Ovary (tissue), 9 donors: ENCODE measurements around the gene BCAS4. TPM values are rescaled to one million over a fixed set of nuclear protein-coding genes. Genes with fewer than 3 reads are reported as not detected.

Source experiments
- DNase-seq, 5 donors: peaks; one replicate each; pipeline ENCODE4 v3.0.0-alpha.2; 2019 to 2020
- H3K27ac ChIP-seq, 2 donors: fragments of 200-600 bp; one replicate each; pipeline versions ENCODE4 v1.5.1 to v1.8.0; 2019 to 2022
- H3K27me3 ChIP-seq: fragments of 200-600 bp; one replicate; pipeline ENCODE4 v1.8.0; 2022
- H3K36me3 ChIP-seq: fragments of 200-600 bp; sonication (generic); one replicate; pipeline ENCODE4 v1.5.1; 2019
- H3K4me1 ChIP-seq: one replicate; pipeline ENCODE4 v1.8.1; 2013; ENCODE audit warnings: mild to moderate bottlenecking, moderate library complexity; ENCODE audit not compliant: insufficient read depth
- H3K4me3 ChIP-seq: fragments of 200-600 bp; sonication (generic); one replicate; pipeline ENCODE4 v1.5.1; 2017
- H3K9me3 ChIP-seq, 2 donors: fragments of 200-600 bp in 1 of 2; sonication (generic) in 1 of 2; one replicate each; pipeline versions ENCODE4 v1.5.1 to v1.8.1; 2013 to 2019; ENCODE audit warnings: mild to moderate bottlenecking in 1 of 2, moderate library complexity in 1 of 2
- CTCF ChIP-seq, 3 donors: fragments of 450-650 bp in 2 of 3; fragments of 200-600 bp in 1 of 3; IDR thresholded peaks; one replicate each; pipeline versions ENCODE4 v1.5.1 to v1.8.0; 2016 to 2022; ENCODE audit warnings: antibody characterized with exemption in 3 of 3, mild to moderate bottlenecking in 1 of 3
- EP300 ChIP-seq: sonication (generic); formaldehyde crosslinking; IDR thresholded peaks from one replicate; pipeline ENCODE4 v1.6.1; 2017; ENCODE audit warnings: antibody characterized with exemption
- POLR2A ChIP-seq: fragments of 450-650 bp; IDR thresholded peaks from one replicate; pipeline ENCODE4 v1.6.1; 2017; ENCODE audit warnings: antibody characterized with exemption, mild to moderate bottlenecking, moderate library complexity
- WGBS, 3 donors: extraction: QIAGEN DNeasy Blood & Tissue Kit in 1 of 3; methylation state at CpG; one replicate each; pipeline versions ENCODE4 v1.1.5 to v1.1.7; 2013 to 2017; 5-methylcytosine and 5-hydroxymethylcytosine counted together
- intact Hi-C, 4 donors: fragments of 100-400 bp; cut with DNase I; formaldehyde crosslinking; loops; one replicate each; pipeline versions ENCODE4 v1.11.0 to v1.15.1; 2022 to 2023
- polyA plus RNA-seq, 2 donors: library from polyadenylated mRNA; stranded (reverse); fragments of 200-250 nt in 1 of 2; fragments of 350-450 nt in 1 of 2; fragmentation: Illumina TruSeq in 1 of 2; extraction: RNeasy Lipid Tissue Mini Kit (QIAGEN cat#74804) in 1 of 2; gene quantifications; one replicate each; pipeline ENCODE4 v1.2.3, GENCODE V29; 2013 to 2014
- total RNA-seq, 7 donors: library from RNA; depleted of rRNA in 2 of 7; stranded (reverse); fragments of >200 nt in 2 of 7; fragmentation: NEBNext Ultra II Directional in 3 of 7; extraction: Animal tissue kit (Norgen Biotek cat#: 25700) in 3 of 7; gene quantifications; one replicate each; pipeline versions ENCODE4 v1.1.0 to v1.2.4, GENCODE V29; 2016 to 2023
- donor health status: DM: no; HTN: no; CAD: no; lungs with moderate emphysema.
- donor health status: DM: no; HTN: no; CAD: no.
- donor health status: Bipolar disorder and iron deficiency.
- donor health status: DM: yes; HTN: yes; CAD: no.
- donor health status: DM: no; HTN: no; CAD: no.
- donor health status: DM: yes; HTN: yes; CAD: no.

BCAS4 gene
- total and polyA plus RNA-seq, 9 donors = 2.0 to 9.1 (median 3.1) TPM

- TF ChIP-seq POLR2A = no peak
- intact Hi-C loops = no loop called here
- no peak for DNase-seq
- Histone ChIP-seq H3K9me3 (no peaks in the 10 kb centered on the region), H3K4me1 (no peaks in the 10 kb centered on the region), H3K27ac (no peak overlapping the region), H3K36me3 (no peaks in the 10 kb centered on the region), H3K4me3 (no peak overlapping the region), H3K27me3 (no peaks in the 10 kb centered on the region)
- 54 to 64% (median 63%) methylated on average over 2 of the region's 2 CpGs for WGBS, 3 donors
Observed at GRCh38 chr20:50756447-50756846, 38.4 kb upstream of the BCAS4 start.

- H3K27ac ChIP-seq = no peak overlapping the region
- no peaks in the 10 kb centered on the region for H3K27me3 ChIP-seq
- intact Hi-C loops = no loop called here
- TF ChIP-seq POLR2A = no peak
- DNase-seq = no peak
- no peaks in the 10 kb centered on the region for H3K36me3 ChIP-seq
- H3K4me3 ChIP-seq = no peak overlapping the region
- peaks cover 4% of the 10 kb centered on the region for H3K4me1 ChIP-seq
- no peaks in the 10 kb centered on the region for H3K9me3 ChIP-seq
- WGBS, 3 donors = 68 to 77% (median 68%) methylated on average over 5 of the region's 5 CpGs
Observed at GRCh38 chr20:50758469-50758868, 36.4 kb upstream of the BCAS4 start.

- Histone ChIP-seq H3K36me3 (no peaks in the 10 kb centered on the region), H3K27me3 (no peaks in the 10 kb centered on the region), H3K4me3 (no peak overlapping the region), H3K4me1 (peaks cover 4% of the 10 kb centered on the region), H3K27ac (no peak overlapping the region), H3K9me3 (no peaks in the 10 kb centered on the region)
- TF ChIP-seq EP300 = no peak
- no peak for TF ChIP-seq CTCF (IDR thresholded peaks at IDR 0.05)
- TF ChIP-seq POLR2A = no peak
- no peak for DNase-seq
- intact Hi-C loops = no loop called here
- WGBS, 3 donors = 94 to 95% (median 94%) methylated on average over 3 of the region's 3 CpGs
Observed at GRCh38 chr20:50758992-50759391, 35.9 kb upstream of the BCAS4 start.

GRCh38 chr20:50759678-50760077 lies 35.2 kb upstream of the BCAS4 start:
- Histone ChIP-seq H3K4me1 (peaks cover 4% of the 10 kb centered on the region), H3K27me3 (no peaks in the 10 kb centered on the region), H3K36me3 (no peaks in the 10 kb centered on the region), H3K27ac (no peak overlapping the region), H3K4me3 (no peak overlapping the region), H3K9me3 (no peaks in the 10 kb centered on the region)
- TF ChIP-seq POLR2A (no peak), CTCF (IDR thresholded peaks at IDR 0.05) (no peak), EP300 (no peak)
- intact Hi-C loops = no loop called here
- 86 to 96% (median 96%) methylated on average over 5 of the region's 5 CpGs for WGBS, 3 donors
- DNase-seq = no peak

- intact Hi-C loops = no loop called here
- Histone ChIP-seq H3K27me3 (no peaks in the 10 kb centered on the region), H3K36me3 (no peaks in the 10 kb centered on the region), H3K27ac (no peak overlapping the region), H3K9me3 (no peaks in the 10 kb centered on the region), H3K4me1 (peaks cover 4% of the 10 kb centered on the region), H3K4me3 (no peak overlapping the region)
- WGBS, 3 donors = 17 to 28% (median 24%) methylated on average over 6 of the region's 6 CpGs
- TF ChIP-seq POLR2A = no peak
- no peak for TF ChIP-seq EP300
- no peak for TF ChIP-seq CTCF (IDR thresholded peaks at IDR 0.05)
- DNase-seq = peak in 1 of 5 donors; percentile 25
Observed at GRCh38 chr20:50762045-50762422, 32.8 kb upstream of the BCAS4 start.
